HCEC 1CT (cell line): ENCODE results near the gene PSMD4.

Source experiments
- DNase-seq: peaks from one replicate; pipeline ENCODE4 v3.0.0-alpha.2; 2017

PSMD4 gene

GRCh38 chr1:151309811-151310323 is 55.3 kb downstream of the PSMD4 start:
- DNase-seq: peak; percentile 41

GRCh38 chr1:151311011-151311410 is 56.5 kb downstream of the PSMD4 start:
- DNase-seq: peak; percentile 40

DNA sequence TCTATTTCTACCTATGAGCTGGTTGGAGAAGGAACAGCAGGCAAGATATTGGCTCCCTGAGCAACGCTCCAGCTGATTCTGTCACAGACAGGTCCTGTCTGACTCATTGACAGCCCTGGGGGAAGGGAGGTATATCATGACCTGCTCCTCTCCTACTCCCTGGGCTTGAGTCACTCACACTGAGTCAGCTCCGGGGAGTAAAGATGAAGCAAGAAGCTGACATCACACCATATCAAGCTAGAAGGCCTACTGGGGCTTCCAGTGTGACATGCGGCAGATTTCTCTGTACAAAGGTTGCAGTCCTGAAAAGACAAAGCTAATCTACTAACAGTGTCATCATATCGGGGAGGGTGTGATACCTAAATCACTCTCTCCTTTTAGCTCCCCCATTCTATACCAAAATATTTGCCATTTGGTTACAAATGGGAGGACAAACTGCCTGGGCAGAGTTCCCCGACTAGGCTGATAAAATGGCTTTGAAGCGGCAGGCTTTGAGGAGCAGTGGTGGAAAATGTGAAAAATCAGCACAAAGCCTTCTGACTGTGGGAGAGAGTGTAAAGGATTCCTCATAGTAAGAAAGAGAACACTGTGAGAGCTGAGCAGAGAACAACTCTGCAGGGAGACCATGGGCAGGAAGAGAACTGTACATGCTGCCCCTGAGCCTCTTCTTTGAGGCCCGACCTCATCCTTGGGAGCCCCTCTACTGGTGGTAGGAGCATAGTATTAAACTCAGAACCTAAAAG is 57.2 kb downstream of the PSMD4 start:
- peak; percentile 100 for DNase-seq

DNA sequence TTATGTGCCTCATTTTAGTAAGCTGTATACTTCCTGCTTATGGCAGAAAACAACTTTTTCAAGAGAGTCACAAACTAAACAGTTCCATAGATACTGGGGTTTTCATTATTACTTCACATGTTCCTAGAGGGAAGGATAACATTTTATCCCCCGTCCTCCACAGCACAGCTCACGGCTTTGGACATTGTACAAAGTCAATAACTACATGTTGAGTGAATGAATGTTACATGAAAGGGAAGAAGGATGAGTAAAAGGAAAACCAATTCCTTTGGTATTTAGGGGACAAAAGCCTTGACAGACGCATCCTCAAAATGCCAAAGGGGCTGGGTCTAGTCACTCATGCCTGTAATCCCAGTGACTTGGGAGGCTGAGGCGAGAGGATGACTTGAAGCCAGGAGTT is 57.9 kb downstream of the PSMD4 start:
- DNase-seq: no peak

DNA sequence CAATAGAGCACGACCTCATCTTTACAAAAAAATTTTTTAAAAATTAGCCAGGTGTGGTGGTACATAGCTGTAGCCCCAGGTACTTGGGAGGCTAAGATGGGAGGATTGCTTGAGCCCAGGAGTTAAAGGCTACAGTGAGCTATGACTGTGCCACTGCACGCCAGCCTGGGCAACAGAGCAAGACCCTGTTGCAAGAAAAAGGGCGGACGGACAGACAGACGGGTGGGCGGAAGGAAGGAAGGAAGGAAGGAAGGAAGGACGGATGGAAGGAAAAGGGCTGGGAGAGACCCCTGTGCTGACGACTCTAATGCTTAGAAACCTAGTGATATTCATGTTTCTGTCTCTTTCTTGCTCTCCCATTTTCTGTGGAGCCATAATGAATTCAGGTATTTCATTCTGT is 58.3 kb downstream of the PSMD4 start:
- DNase-seq: no peak

DNA sequence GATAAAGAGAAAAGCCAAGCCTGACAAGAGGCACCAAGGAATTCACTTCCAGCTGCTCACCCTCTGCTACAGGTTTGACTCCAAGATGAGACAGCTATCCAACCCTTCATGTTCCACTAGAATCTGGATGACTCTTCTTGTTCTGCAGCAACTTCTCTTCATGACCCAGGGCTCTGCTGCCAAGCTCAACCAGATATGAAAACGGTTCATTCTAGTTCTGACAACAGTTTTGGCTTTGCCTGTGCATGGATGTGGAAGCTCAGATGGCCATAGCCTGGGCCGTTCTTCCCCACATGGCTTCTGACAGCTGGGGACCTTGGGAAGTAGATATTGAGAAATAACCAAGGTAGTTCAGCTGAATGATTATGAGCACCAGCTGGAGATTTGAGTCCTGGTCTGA is 59.0 kb downstream of the PSMD4 start:
- DNase-seq: no peak

DNA sequence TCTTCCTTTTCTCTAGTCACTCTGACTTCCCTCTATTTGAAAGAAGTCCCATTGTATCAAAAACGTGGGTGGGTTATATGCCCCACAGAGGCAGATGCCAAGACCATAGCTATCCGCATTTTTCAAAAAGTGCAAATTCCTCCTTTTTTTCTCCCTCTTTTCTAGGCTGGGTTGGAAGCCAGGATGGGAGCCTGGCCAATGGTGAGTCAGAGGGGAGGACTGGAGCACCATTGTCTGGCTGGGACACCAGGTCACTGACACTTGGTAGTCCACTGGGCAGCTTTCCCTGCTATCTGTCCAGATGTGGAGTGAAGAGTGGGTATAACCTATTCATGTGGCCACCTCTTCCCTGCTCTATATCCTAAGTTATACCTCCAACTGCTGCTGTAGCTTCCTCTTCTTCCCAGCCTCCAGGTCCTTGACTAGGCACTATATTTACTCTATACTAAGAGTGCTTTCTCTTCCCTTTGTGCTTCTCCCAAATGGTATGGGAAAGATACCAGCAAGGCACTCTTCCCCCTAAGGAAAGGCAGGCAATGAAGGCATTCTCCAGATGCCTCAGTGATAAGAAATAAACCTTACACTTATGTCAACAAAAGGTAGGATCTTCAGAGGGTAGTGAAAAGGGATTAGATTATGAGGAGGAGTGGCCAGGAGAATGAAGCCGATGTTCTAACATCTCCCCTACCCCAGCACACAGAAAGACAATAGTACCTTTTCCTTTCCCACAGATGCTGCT is 59.8 kb downstream of the PSMD4 start:
- DNase-seq: peak; percentile 74

DNA sequence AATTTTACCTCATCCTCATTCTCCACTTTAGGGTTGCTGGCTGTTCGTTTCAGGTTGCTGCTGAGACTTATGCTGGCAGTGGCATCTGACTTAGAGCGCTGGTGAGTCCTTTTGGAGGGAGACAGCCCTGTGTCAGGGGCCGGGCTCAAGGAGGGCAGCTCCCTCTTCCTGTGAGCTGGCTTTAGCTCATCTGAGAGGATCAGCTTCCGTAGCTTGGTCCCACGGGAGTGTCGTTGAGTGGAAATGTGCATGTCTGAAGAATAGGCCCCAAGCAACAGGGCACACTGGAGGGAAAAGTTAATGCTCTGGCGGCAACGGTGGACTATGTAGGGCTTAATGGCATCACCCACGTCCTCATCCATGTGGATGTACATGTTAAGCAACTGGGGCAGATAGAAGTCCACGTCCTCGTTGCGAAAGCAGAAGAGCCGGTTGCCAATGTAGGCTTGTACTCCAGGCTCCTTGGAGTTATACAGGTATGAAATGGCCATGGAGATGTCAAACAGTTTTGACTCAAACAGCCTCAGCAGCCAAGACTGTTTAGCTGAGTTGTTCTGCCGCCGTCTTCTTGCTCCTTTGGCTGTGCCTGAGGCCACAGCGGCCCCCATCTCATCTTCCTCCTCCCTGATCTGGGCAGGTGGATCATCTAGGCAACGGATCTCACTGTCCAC is 61.2 kb downstream of the PSMD4 start:
- DNase-seq: no peak
